Measurements from ENCODE around the gene ACTR1A. TPM values are rescaled to one million over a fixed set of nuclear protein-coding genes. Genes with fewer than 3 reads are reported as not detected.
A peak's percentile ranks its signal among the peaks of the same experiment; 100 is the strongest.
"Not testable (repeated sequence)": the region's sequence is repeated elsewhere in the genome, so short reads cannot be mapped to it uniquely, and the experiment has no call there.

Gene ACTR1A
- polyA plus RNA-seq, 1 donor (not counting 4 experiments of a cell fraction or from before 2014, with no cell fraction given), result 162 TPM

DNA sequence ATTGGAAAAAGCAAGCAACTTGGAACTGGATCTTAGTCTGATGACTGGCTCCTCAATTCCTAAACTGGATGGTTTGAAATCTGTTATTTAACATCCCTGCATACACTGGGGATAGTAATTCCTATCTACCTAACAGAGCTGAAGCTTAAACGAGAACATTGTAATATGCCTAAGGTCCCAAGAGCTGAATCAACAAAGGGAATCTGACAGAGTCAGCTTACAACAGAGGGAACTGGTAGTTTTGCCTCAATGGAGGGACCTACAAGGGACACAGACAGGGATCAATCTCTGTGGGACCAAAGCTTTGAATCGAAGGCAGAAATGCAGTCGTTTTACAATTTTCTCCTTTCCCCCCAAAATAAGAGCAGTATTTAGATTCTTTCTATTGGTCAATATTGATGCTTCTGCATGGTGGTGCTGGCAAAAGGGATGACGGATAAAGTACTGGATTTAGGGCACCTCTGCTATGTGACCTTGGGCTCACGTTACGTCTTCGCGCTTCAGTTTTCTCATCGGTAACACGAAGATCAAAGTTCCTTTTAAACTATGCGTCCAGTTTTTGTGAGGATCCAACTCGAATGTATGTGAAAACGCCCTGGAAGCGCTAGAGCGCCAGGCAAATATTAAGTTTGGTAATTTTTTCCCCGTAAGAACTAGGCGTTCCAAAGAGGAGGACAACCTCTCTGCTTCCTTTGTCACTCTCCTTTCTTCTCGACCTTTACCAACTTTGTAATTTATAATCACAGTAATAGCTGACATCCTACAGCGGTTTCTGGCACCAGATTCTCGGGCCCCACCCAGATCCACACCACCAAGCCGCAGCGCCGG lies 1.1 kb downstream of the ACTR1A start:
- no peak for TF ChIP-seq EZH2 (IDR thresholded peaks at IDR 0.05; ENCODE audit: low read length)
- TF ChIP-seq CTCF (optimal IDR thresholded peaks at IDR 0.05 in 1 of 3, IDR thresholded peaks at IDR 0.05 in 1 of 3, conservative IDR thresholded peaks at IDR 0.05 in 1 of 3; ENCODE audit: extremely low read depth in 1 of 3, insufficient read depth in 2 of 3, low read length in 3 of 3), result no peak
- FAIRE-seq, result no peak
- DNase-seq (ENCODE audit: low read depth, low spot score), result no peak
- peaks cover 21% of the 10 kb centered on the region for H3K4me1 ChIP-seq (ENCODE audit: control insufficient read depth, extremely low read depth, insufficient read depth, low read length)
- H2AFZ ChIP-seq (ENCODE audit: control insufficient read depth, low read length), result no peak overlapping the region
- dilution Hi-C loops (cut with MboI; ENCODE audit: extremely low pct_ligation_motif_present, low sequenced_read_pairs), result loop anchor here (10.0 kb wide), 1 partner anchor 73 kb away; no protein-coding TSS in a partner anchor
- peak overlapping the region; percentile 96 for H3K9ac ChIP-seq (ENCODE audit: control insufficient read depth, extremely low read depth, insufficient read depth, low read length)
- H3K4me2 ChIP-seq (ENCODE audit: control insufficient read depth, extremely low read depth, insufficient read depth, low read depth, low read length), result peak overlapping the region; percentile 95
- peak overlapping the region; percentile 82 to 99 (median 97) for H3K4me3 ChIP-seq (ENCODE audit: control insufficient read depth in 2 of 3, extremely low read depth in 1 of 3, insufficient read depth in 2 of 3, low read depth in 1 of 3, low read length in 3 of 3)
- H3K9me1 ChIP-seq (ENCODE audit: control insufficient read depth, extremely low read depth, insufficient read depth, low read length), result peaks cover 3% of the 10 kb centered on the region
- H3K27me3 ChIP-seq (ENCODE audit: control insufficient read depth, extremely low read depth, insufficient read depth, low read length), result no peaks in the 10 kb centered on the region
- peak overlapping the region; percentile 66 for H3K27ac ChIP-seq (ENCODE audit: control insufficient read depth, insufficient read depth, low read length)
- no peaks in the 10 kb centered on the region for H3K9me3 ChIP-seq (ENCODE audit: control insufficient read depth, low read depth, low read length)
- H3K36me3 ChIP-seq (ENCODE audit: control insufficient read depth in 2 of 2, extremely low read depth in 1 of 2, insufficient read depth in 2 of 2, low read length in 2 of 2), result peaks cover 0 to 3% of the 10 kb centered on the region in 2 experiments
- H4K20me1 ChIP-seq (ENCODE audit: control insufficient read depth, extremely low read depth, insufficient read depth, low read length), result peaks cover 16% of the 10 kb centered on the region
- peaks cover 70% of the 10 kb centered on the region for H3K79me2 ChIP-seq (ENCODE audit: control insufficient read depth, insufficient read depth, low read length)

- not testable (repeated sequence) for H3K36me3 ChIP-seq (ENCODE audit: control insufficient read depth in 2 of 2, extremely low read depth in 1 of 2, insufficient read depth in 2 of 2, low read length in 2 of 2); H3K27ac ChIP-seq (ENCODE audit: control insufficient read depth, insufficient read depth, low read length); H3K27me3 ChIP-seq (ENCODE audit: control insufficient read depth, extremely low read depth, insufficient read depth, low read length); H3K9me1 ChIP-seq (ENCODE audit: control insufficient read depth, extremely low read depth, insufficient read depth, low read length); FAIRE-seq; H2AFZ ChIP-seq (ENCODE audit: control insufficient read depth, low read length); DNase-seq (ENCODE audit: low read depth, low spot score); H3K9me3 ChIP-seq (ENCODE audit: control insufficient read depth, low read depth, low read length)
- peak overlapping the region in 1 of 3 experiments; percentile 97 for H3K4me3 ChIP-seq (ENCODE audit: control insufficient read depth in 2 of 3, extremely low read depth in 1 of 3, insufficient read depth in 2 of 3, low read depth in 1 of 3, low read length in 3 of 3)
- peaks cover 21% of the 10 kb centered on the region for H3K4me1 ChIP-seq (ENCODE audit: control insufficient read depth, extremely low read depth, insufficient read depth, low read length)
- dilution Hi-C loops (cut with MboI; ENCODE audit: extremely low pct_ligation_motif_present, low sequenced_read_pairs), result loop anchor here (10.0 kb wide), 1 partner anchor 74 kb away; no protein-coding TSS in a partner anchor
- peak overlapping the region; percentile 96 for H3K9ac ChIP-seq (ENCODE audit: control insufficient read depth, extremely low read depth, insufficient read depth, low read length)
- peak overlapping the region; percentile 95 for H3K4me2 ChIP-seq (ENCODE audit: control insufficient read depth, extremely low read depth, insufficient read depth, low read depth, low read length)
- peaks cover 73% of the 10 kb centered on the region for H3K79me2 ChIP-seq (ENCODE audit: control insufficient read depth, insufficient read depth, low read length)
- H4K20me1 ChIP-seq (ENCODE audit: control insufficient read depth, extremely low read depth, insufficient read depth, low read length), result peaks cover 16% of the 10 kb centered on the region
Measured at GRCh38 chr10:102500686-102501085, 1.8 kb downstream of the ACTR1A start.

Measured in keratinocyte (primary cell).